Fibroblast of mammary gland (primary cell): ENCODE measurements around the gene TMSB4X.
A peak's percentile ranks its signal among the peaks of the same experiment; 100 is the strongest.

Experiments used
- DNase-seq: peaks from one replicate; pipeline ENCODE4 v3.0.0-alpha.2; 2010; ENCODE audit warnings: low read depth
- H3K4me3 ChIP-seq: 2 replicates; pipeline ENCODE4 v1.5.1; 2011; ENCODE audit warnings: low read depth, mild to moderate bottlenecking, low read length, moderate library complexity; ENCODE audit not compliant: control insufficient read depth
- CTCF ChIP-seq: conservative IDR thresholded peaks from 2 replicates; pipeline ENCODE4 v1.5.1; 2011; ENCODE audit warnings: low read depth, low read length, inconsistent platforms; ENCODE audit not compliant: control insufficient read depth, insufficient read depth

Gene TMSB4X

GRCh38 chrX:12945494-12945893 is 29.4 kb upstream of the TMSB4X start:
- no peak for DNase-seq
- TF ChIP-seq CTCF: no peak
- H3K4me3 ChIP-seq: no peak overlapping the region

- H3K4me3 ChIP-seq: no peak overlapping the region
- no peak for TF ChIP-seq CTCF
- DNase-seq: no peak
Observed at GRCh38 chrX:12946406-12946805, 28.5 kb upstream of the TMSB4X start.

GRCh38 chrX:12946838-12947544 is 27.9 kb upstream of the TMSB4X start:
- peak; percentile 99 for TF ChIP-seq CTCF
- DNase-seq: peak; percentile 83
- no peak overlapping the region for H3K4me3 ChIP-seq

GRCh38 chrX:12947545-12948235 is 27.2 kb upstream of the TMSB4X start:
- DNase-seq: no peak
- no peak for TF ChIP-seq CTCF
- H3K4me3 ChIP-seq: no peak overlapping the region

- no peak for DNase-seq
- no peak overlapping the region for H3K4me3 ChIP-seq
- no peak for TF ChIP-seq CTCF
Observed at GRCh38 chrX:12948495-12948894, 26.4 kb upstream of the TMSB4X start.

GRCh38 chrX:12949205-12949926 is 25.5 kb upstream of the TMSB4X start:
- no peak overlapping the region for H3K4me3 ChIP-seq
- no peak for TF ChIP-seq CTCF
- peak; percentile 52 for DNase-seq
